GM21825 (cell line): ENCODE data around the gene NFIC.
"Not testable (repeated sequence)": the region's sequence is repeated elsewhere in the genome, so short reads cannot be mapped to it uniquely, and the experiment has no call there.

Source experiments
- ATAC-seq: cut with Tn5 transposase; IDR thresholded peaks from one replicate; pipeline ENCODE4 v1.9.1; 2021; ENCODE audit warnings: mild to moderate bottlenecking, moderate library complexity; ENCODE audit not compliant: unreplicated experiment

Gene NFIC

DNA sequence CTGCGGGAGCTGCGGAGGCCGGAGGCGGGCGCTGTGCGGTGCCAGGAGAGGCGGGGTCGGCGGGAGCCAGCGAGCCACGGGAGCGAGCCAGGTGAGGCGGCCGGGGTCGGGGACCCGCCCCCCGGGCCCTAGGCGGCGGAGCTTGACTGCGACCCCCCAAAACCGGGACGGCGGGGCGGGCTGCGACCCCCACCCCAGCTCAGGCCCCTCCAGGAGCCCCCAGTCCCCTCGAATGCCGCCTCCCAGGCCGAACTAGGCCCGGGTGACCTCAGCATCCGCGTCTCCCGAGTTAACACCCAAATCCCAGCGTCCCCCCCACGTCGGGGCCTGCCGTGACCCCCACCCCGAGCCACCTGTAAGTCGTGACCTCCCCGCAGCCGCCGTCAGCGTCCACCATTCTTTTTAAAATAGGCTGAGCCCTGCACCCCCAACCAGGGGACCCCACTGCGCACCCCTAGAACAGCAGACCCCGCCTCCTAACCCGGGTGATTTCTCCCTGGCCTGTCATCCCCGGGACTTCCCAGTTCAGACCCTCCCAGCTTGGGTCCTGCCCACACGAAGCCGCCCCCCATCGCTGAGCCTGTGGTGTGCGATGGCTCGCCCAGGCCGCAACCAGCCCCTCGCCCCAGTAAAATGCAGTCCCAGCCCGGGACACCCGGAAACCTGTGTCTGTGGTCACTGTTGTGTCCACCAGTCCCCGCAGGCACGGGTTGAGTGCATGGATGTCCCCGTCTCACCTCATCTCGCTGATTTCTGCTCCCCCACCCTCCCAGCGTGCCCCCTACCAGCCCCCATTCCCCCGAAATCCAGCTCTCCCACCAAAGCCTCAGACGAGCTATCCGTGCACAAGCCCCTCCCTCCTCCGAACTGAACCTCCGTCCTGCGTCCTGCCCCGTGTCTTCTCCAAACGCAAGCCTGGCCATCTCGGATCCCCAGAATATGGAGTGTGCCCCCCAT, 140.3 kb downstream of the NFIC start:
- peak; percentile 16 for ATAC-seq

GRCh38 chr19:3507371-3508120, 141.2 kb downstream of the NFIC start:
- no peak for ATAC-seq

DNA sequence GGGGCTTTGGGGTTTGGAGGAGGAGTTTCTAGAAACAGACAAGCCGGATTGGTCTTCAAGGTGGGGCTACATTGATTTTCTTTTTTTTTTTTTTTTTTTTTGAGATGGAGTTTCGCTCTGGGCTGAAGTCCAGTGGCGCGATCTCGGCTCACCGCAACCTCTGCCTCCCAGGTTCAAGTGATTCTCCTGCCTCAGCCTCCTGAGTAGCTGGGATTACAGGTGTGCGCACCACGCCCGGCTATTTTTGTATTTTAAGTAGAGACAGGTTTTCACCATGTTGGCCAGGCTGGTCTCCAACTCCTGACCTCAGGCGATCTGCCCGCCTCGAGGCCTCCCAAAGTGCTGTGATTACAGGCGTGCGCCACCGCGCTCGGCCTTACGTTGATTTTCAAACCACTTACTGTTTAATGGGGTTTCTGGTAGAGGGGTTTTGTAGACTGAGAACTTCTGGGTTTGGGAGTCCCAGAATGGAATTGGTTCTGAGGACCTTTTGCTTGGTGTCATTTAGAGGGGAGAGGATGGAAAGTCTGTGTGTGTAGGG, 141.8 kb downstream of the NFIC start:
- not testable (repeated sequence) for ATAC-seq

DNA sequence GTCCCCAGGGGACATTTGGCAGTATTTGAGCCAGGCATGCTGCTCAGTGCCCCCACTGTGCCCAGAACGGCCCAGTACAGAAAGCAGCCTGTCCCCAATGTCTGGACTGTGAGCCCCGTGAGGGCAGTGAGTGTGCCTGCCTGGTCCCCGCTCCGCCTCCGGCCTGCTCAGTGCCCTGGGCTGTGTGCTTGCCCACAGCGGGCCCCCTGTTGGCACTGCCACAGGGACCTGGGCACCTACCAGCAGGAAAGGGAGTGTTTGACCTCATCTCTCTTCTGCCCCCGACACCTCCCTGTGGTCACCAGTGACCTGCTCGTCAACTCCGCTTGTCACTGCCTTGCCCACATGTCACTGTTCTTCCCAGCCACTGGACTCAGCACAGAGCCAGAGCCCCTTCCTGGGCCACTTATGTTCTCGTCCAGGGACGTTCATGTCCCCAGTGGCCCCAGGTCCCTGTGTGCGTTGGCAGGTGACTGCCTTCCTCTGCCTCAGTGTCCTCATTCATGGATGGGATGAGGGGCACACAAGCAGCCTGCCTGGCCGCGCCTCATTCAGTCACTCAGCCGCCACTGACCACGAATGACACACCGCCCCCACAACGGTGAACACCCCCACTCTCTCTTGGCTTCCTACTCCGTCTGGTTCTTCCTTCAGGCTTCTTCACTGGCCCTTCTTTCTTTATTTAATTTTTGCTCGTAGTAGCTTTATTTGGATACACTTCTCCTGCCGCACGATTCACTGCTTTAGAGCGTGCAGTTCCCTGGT, 142.6 kb downstream of the NFIC start:
- no peak for ATAC-seq

DNA sequence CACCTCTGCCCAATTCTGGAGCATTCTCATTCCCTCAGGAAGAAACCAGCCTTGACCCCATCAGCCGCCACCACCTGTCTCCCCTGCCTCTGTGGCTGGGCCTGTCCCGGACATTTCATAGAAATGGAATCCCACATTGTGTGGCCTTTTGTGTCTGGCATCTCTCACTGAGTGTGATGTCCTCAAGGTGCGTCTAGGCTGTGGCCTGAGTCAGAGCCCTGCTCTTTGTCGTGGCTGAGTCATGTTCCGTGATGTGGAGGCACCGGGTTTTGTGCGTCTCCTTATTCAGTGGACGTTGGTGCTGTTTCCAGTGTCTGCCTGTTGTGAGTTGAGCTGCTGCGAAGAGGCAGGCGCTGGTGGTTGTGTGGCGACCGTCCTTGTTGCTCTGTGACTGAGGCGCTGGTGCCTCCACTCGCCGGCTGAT, 143.2 kb downstream of the NFIC start:
- no peak for ATAC-seq

DNA sequence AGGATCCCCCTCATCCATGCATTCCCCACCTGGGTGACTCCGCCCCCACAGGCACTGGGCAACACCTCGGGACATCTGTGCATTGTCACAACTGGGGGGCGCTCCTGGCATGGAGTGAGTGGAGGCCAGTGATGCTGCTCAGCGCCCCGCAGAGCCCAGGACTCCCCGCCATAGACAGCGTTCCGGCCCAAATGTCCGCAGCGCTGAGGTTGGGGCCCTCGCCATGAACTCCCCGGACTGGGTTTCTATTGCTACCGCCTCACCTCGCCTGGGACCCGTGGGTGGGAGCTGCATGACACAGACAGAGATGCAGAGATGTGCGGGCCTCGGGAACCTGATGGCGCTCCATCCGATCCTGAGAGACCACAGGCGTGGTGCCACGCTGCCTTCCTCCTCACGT, 144.3 kb downstream of the NFIC start:
- no peak for ATAC-seq

DNA sequence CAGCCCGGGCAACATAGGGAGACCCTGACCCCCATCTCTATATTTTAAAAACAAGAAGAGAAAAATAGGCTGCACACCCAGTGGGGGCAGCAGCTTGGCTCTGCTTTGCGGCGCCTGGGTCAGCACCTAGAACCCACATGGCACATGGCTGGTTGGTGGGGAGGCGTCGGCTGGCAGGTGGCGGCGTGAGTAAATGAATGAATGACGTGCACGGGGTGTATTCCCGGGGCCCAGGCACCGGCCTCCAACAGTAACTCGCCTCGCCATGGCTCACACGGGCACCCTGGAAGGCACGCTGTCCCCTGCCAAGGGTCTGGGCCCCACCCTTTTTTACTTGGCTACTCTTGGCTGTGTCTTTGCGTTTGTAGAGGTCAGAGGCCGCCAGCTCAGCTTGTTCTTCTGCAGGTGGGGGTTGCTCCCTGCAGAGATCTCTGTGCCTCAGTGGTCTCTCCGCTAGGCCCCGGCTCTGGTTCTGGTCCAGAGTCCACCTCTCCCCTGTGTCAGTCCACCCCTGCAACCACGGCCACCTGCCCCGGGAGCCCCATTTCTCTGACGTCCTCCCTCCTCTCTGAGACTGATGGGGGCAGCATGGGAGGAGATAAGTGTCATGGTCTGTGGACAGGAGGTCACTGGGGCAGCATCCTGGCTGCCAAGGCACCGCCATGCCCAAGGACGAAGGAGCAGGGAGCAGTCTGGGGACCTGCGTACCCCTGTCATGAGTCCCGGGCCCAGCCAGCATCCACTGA, 145.3 kb downstream of the NFIC start:
- no peak for ATAC-seq

- no peak for ATAC-seq
These were observed 146.3 kb downstream of the NFIC start for GRCh38 chr19:3512562-3513228.

GRCh38 chr19:3513229-3514140, 147.1 kb downstream of the NFIC start:
- no peak for ATAC-seq

- no peak for ATAC-seq
These were observed 148.5 kb downstream of the NFIC start for GRCh38 chr19:3514930-3515329.

DNA sequence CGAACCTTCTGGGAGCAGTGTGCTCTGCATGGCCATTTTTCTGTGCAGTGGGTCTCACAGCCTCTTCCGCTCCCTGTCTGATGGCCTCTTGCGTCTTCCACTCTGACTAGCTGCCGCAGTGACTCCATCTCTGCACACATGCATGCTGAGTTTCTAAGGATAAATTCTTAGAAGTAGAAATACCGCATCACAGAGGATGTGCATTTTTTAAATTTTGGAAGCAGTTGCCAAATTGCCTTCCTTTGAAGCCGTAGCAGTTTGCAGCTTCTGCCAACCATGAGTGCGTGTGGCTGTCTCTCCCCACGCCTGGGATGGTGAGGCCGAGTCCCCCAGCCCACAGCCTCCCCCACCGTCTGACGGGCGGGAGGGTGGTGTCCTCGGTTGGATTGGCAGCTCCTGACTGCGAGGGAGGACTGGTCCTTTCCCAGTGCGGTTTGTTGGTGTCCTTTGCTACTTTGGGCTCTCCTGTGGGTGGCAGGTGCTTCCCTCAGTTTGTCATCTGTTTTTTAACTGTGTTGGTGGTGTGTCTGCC, 149.6 kb downstream of the NFIC start:
- no peak for ATAC-seq

- no peak for ATAC-seq
These were observed 150.4 kb downstream of the NFIC start for GRCh38 chr19:3516675-3517207.

DNA sequence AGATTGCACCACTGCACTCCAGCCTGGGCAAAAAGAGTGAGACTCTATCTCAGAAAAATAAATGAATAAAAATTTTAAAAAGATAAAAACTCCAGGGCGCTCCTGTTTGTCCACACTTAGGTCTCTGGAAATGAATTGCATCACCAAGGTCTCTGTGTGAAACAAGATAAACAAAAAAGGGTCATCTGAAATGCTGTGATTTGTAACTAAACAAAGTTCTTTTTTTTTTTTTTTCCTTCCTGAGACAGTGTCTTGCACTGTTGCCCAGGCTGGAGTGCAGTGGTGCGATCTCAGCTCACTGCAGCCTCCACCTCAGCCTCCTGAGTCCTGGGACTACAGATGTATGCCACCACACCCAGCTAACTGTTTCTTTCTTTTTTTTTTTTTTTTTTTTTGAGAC, 151.3 kb downstream of the NFIC start:
- no peak for ATAC-seq

DNA sequence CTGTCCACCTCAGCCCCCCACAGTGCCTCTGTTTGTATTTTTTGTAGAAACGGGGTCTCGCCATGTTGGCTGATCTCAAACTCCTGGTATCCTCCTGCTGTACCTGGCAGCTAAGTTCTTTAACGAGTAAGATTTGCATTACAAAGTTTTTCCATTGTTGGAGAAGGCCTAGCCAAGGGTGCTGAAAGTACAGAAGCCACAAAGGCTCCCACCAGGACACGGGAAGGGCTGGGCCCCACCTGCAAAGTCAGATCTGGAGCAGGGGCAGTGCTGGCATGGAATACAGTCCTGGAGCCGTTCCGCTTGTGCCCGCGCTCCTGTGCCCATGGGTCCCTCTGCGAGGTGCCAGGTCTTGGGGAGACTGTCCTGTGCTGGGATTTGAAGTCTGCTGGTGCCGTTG, 151.9 kb downstream of the NFIC start:
- no peak for ATAC-seq

DNA sequence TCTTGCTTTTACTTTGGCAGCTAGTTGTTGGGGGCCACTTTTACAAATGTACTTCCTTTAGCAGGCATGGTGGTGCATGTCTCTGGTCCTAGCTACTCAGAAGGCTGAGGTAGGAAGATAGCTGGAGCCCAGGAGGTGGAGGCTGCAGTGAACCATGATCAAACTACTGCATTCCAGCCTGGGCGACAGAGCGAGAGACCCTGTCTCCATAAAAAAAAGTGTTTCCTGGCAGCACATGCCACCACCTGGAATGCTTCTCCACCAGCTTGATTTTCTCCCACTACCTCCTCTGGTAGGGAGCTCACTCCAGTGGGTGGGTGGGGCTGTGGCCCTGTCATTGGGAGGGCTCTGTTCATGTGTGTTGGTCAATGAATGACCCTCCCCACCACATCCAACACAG, 152.3 kb downstream of the NFIC start:
- ATAC-seq, result no peak
